IPS DF 4.7 (cell line): ENCODE results near the gene DGCR2.
"Not testable (repeated sequence)": the region's sequence is repeated elsewhere in the genome, so short reads cannot be mapped to it uniquely, and the experiment has no call there.

ENCODE experiments used
- DNase-seq: peaks from one replicate; pipeline ENCODE4 v3.0.0-alpha.2; 2013; ENCODE audit warnings: low spot score; ENCODE audit errors: extremely low read depth

DGCR2 gene

GRCh38 chr22:19084126-19084525, 38.1 kb downstream of the DGCR2 start:
- DNase-seq: not testable (repeated sequence)

GRCh38 chr22:19082793-19083192, 39.4 kb downstream of the DGCR2 start:
- no peak for DNase-seq

GRCh38 chr22:19082101-19082500, 40.1 kb downstream of the DGCR2 start:
- DNase-seq: no peak

GRCh38 chr22:19081351-19081750, 40.9 kb downstream of the DGCR2 start:
- DNase-seq: no peak

GRCh38 chr22:19080853-19081252, 41.4 kb downstream of the DGCR2 start:
- no peak for DNase-seq

- no peak for DNase-seq
Observed at GRCh38 chr22:19079691-19080090, 42.5 kb downstream of the DGCR2 start.

- no peak for DNase-seq
Observed at GRCh38 chr22:19075404-19075803, 46.8 kb downstream of the DGCR2 start.

GRCh38 chr22:19072853-19073252, 49.4 kb downstream of the DGCR2 start:
- not testable (repeated sequence) for DNase-seq

- no peak for DNase-seq
Observed at GRCh38 chr22:19070397-19071169, 51.6 kb downstream of the DGCR2 start.

GRCh38 chr22:19069451-19069850, 52.8 kb downstream of the DGCR2 start:
- DNase-seq: no peak

- DNase-seq: no peak
Observed at GRCh38 chr22:19068784-19069271, 53.4 kb downstream of the DGCR2 start.

GRCh38 chr22:19067696-19068348, 54.4 kb downstream of the DGCR2 start:
- no peak for DNase-seq

- DNase-seq: no peak
Observed at GRCh38 chr22:19066531-19067271, 55.5 kb downstream of the DGCR2 start.

- no peak for DNase-seq
Observed at GRCh38 chr22:19065929-19066328, 56.3 kb downstream of the DGCR2 start.

GRCh38 chr22:19065298-19065859, 56.8 kb downstream of the DGCR2 start:
- no peak for DNase-seq

- DNase-seq: no peak
Observed at GRCh38 chr22:19064354-19065054, 57.7 kb downstream of the DGCR2 start.

GRCh38 chr22:19063581-19064353, 58.4 kb downstream of the DGCR2 start:
- no peak for DNase-seq

- DNase-seq: no peak
Observed at GRCh38 chr22:19062943-19063308, 59.3 kb downstream of the DGCR2 start.

GRCh38 chr22:19062139-19062942, 59.9 kb downstream of the DGCR2 start:
- DNase-seq: no peak
